Measurements from ENCODE around the gene PLXNA4. TPM values are rescaled to one million over a fixed set of nuclear protein-coding genes. Genes with fewer than 3 reads are reported as not detected.

PLXNA4 gene
- total and polyA plus RNA-seq, 9 of the 15 experiments (the other 6 are each of a cell fraction or from before 2014, with no cell fraction given), result under 0.01 to 0.09 TPM; not detected in 7

DNA sequence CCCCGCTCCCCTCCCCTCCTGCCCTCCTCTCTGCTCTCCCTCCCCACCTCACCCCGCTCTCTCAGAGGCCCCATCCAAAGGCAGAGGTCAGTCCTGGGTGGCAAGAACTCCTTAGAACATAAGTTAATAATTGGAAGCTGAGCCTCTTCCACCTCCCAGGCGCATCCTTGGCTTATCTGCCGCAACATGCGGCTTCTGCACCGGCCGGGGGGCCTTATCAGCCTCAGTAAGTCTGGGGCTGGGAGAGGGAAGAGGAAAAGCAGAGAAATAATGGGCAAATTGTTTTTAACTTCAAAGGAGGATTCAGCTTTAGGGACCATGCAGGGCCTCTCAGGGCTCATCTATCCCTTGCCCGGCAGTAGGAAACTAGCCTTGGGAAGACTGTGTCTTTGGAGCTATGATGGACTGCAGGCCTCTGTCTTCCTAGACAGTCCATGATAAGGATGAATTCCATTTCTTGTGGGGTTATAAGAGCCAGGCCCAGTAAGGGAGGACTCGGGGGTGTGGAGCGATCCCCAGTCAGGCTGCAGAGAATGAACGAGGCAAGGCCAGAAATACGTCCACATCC, 411.6 kb downstream of the PLXNA4 start (continued):
- TF ChIP-seq, protein P1, sequence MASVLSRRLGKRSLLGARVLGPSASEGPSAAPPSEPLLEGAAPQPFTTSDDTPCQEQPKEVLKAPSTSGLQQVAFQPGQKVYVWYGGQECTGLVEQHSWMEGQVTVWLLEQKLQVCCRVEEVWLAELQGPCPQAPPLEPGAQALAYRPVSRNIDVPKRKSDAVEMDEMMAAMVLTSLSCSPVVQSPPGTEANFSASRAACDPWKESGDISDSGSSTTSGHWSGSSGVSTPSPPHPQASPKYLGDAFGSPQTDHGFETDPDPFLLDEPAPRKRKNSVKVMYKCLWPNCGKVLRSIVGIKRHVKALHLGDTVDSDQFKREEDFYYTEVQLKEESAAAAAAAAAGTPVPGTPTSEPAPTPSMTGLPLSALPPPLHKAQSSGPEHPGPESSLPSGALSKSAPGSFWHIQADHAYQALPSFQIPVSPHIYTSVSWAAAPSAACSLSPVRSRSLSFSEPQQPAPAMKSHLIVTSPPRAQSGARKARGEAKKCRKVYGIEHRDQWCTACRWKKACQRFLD (CRISPR knock-in tag; IDR thresholded peaks at IDR 0.05), result 0 out of 2 replicates have a peak, but pooled peaks have one; percentile 42
- TF ChIP-seq EP300 (IDR thresholded peaks at IDR 0.05; ENCODE audit: low read length), result peak; percentile 60
- peak; percentile 20; the same call in 1 of the 2 replicates for TF ChIP-seq STAT5A (IDR thresholded peaks at IDR 0.05; ENCODE audit: borderline replicate concordance, low read length)
- peak; percentile 21; the same call in 1 of the 2 replicates for TF ChIP-seq FOXM1 (IDR thresholded peaks at IDR 0.05; ENCODE audit: low read depth)
- TF ChIP-seq FOXM1 (CRISPR knock-in tag; IDR thresholded peaks at IDR 0.05; ENCODE audit: low read depth), result no peak
- no peak for TF ChIP-seq NKRF (IDR thresholded peaks at IDR 0.05; ENCODE audit: borderline replicate concordance)
- peak; percentile 27; the same call in 1 of the 2 replicates for TF ChIP-seq MYC (IDR thresholded peaks at IDR 0.05; ENCODE audit: low read depth, low read length)
- TF ChIP-seq MYC (CRISPR knock-in tag; IDR thresholded peaks at IDR 0.05; ENCODE audit: borderline replicate concordance, low read depth), result no peak
- TF ChIP-seq TRIM24 (IDR thresholded peaks at IDR 0.05), result peak in 1 of 2 experiments; percentile 33; a peak in 2 of 4 replicates
- 0 out of 2 replicates have a peak, but pooled peaks have one; percentile 45 for TF ChIP-seq ZNF263 (CRISPR knock-in tag; IDR thresholded peaks at IDR 0.05; ENCODE audit: borderline replicate concordance)
- no peak for TF ChIP-seq ZNF408 (CRISPR knock-in tag; IDR thresholded peaks at IDR 0.05; ENCODE audit: low read depth)
- no peak for TF ChIP-seq SETDB1 (IDR thresholded peaks at IDR 0.05; ENCODE audit: low read length)
- peak; percentile 66 for TF ChIP-seq MTA2 (IDR thresholded peaks at IDR 0.05; ENCODE audit: low read depth)
- TF ChIP-seq GATA2 (CRISPR knock-in tag; IDR thresholded peaks at IDR 0.05), result peak; percentile 50
- no peak for TF ChIP-seq THRAP3 (IDR thresholded peaks at IDR 0.05; ENCODE audit: borderline replicate concordance)
- TF ChIP-seq RCOR1 (IDR thresholded peaks at IDR 0.05; ENCODE audit: borderline replicate concordance in 1 of 2, low read depth in 2 of 2, low read length in 2 of 2), result peak in 1 of 2 experiments; percentile 75; a peak in 1 of 4 replicates
- TF ChIP-seq CBFA2T2 (conservative IDR thresholded peaks at IDR 0.05), result peak; percentile 59
- no peak for TF ChIP-seq PML (IDR thresholded peaks at IDR 0.05; ENCODE audit: low read length)
- peak; percentile 61 for TF ChIP-seq CXXC5 (CRISPR knock-in tag; IDR thresholded peaks at IDR 0.05)
- TF ChIP-seq ELF4 (CRISPR knock-in tag; IDR thresholded peaks at IDR 0.05), result no peak
- no peak for TF ChIP-seq FIP1L1 (IDR thresholded peaks at IDR 0.05; ENCODE audit: low read depth, low read length, poor library complexity, severe bottlenecking)
- peak; percentile 68 for TF ChIP-seq NCOR1 (IDR thresholded peaks at IDR 0.05)
- 0 out of 4 replicates have a peak, but pooled peaks of 1 of the 2 experiments have one; percentile 8 for TF ChIP-seq KDM1A (IDR thresholded peaks at IDR 0.05)
- peak; percentile 76 for TF ChIP-seq TEAD4 (IDR thresholded peaks at IDR 0.05; ENCODE audit: low read length)
- no peak for TF ChIP-seq TEAD4 (CRISPR knock-in tag; IDR thresholded peaks at IDR 0.05; ENCODE audit: borderline replicate concordance)
- TF ChIP-seq CTBP1 (IDR thresholded peaks at IDR 0.05; ENCODE audit: borderline replicate concordance), result peak; percentile 72; the same call in 1 of the 2 replicates
